ENCODE measurements around the gene EPB41L1.

DNA sequence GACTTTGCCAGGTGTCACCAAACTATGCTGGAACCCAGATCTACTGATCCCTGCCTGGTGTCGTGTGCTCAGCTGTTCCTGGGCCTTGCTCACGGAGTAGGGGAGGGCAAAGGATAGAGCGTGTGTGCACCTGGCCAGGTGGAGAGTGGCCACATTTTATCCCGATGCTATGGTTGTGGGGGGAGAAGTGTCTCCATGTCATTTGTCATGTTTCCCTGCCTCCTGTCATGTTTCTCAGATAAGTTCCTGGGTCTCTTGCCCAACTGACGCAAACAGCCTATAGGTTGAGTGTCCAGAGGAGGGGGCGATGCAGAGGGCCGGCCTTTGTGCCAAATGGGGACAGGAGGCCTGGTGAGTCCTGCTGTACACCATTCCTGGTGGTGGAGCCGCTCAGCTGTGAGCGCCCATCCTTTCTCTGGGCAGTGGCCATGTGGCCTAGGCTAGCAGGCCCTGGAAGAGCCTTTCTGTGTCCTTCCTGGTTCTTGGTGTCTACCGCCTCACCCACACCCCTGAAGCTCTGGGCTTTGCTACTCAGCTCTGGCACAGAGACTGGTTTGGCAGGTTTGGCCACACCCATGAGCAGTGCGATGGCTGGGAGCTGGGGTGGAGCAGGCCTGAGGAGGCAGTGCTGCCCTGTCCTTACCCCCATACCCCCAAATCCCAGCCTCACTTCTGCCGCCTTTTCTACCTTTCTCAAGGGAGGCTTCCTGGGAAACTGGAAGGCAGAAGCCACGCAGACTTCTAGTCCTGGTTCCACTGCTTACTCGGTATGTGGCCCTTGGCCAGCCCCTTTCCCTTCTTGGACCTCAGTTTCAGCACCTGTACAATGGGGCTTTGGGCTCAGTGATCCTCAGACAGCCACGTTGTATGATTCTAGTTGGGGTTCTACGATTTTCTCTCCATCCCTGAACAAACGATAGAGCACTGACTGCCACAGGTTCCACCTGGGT is 32.3 kb upstream of the EPB41L1 start:
- TF ChIP-seq, protein P1, sequence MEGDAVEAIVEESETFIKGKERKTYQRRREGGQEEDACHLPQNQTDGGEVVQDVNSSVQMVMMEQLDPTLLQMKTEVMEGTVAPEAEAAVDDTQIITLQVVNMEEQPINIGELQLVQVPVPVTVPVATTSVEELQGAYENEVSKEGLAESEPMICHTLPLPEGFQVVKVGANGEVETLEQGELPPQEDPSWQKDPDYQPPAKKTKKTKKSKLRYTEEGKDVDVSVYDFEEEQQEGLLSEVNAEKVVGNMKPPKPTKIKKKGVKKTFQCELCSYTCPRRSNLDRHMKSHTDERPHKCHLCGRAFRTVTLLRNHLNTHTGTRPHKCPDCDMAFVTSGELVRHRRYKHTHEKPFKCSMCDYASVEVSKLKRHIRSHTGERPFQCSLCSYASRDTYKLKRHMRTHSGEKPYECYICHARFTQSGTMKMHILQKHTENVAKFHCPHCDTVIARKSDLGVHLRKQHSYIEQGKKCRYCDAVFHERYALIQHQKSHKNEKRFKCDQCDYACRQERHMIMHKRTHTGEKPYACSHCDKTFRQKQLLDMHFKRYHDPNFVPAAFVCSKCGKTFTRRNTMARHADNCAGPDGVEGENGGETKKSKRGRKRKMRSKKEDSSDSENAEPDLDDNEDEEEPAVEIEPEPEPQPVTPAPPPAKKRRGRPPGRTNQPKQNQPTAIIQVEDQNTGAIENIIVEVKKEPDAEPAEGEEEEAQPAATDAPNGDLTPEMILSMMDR (conservative IDR thresholded peaks at IDR 0.05) = no peak
- peak; percentile 86 for TF ChIP-seq ZFX (IDR thresholded peaks at IDR 0.05)
